GM12874 (cell line): ENCODE data around the gene SASH1.

Experiments
- CTCF ChIP-seq: IDR thresholded peaks from 2 replicates; pipeline ENCODE4 v1.5.1; 2011; ENCODE audit warnings: low read depth, mild to moderate bottlenecking, control low read depth, low read length, moderate library complexity; ENCODE audit not compliant: insufficient read depth

The SASH1 gene

GRCh38 chr6:148573922-148574321 is 231.3 kb downstream of the SASH1 start:
- no peak for TF ChIP-seq CTCF

GRCh38 chr6:148577687-148578488 is 235.2 kb downstream of the SASH1 start:
- peak; percentile 85 for TF ChIP-seq CTCF

GRCh38 chr6:148578489-148578814 is 235.8 kb downstream of the SASH1 start:
- TF ChIP-seq CTCF = no peak

GRCh38 chr6:148578837-148579565 is 236.4 kb downstream of the SASH1 start:
- no peak for TF ChIP-seq CTCF

GRCh38 chr6:148580442-148580841 is 237.8 kb downstream of the SASH1 start:
- TF ChIP-seq CTCF = no peak

GRCh38 chr6:148583631-148584030 is 241.0 kb downstream of the SASH1 start:
- TF ChIP-seq CTCF = no peak

GRCh38 chr6:148590883-148591282 is 248.2 kb downstream of the SASH1 start:
- no peak for TF ChIP-seq CTCF
